ENCODE data around the gene NENF.

GRCh38 chr1:212485571-212485912 is 52.8 kb downstream of the NENF start:
- TF ChIP-seq CTCF (IDR thresholded peaks at IDR 0.05): no peak
- TF ChIP-seq EZH2phosphoT487 (IDR thresholded peaks at IDR 0.05): no peak
- TF ChIP-seq EZH2 (IDR thresholded peaks at IDR 0.05): no peak
